SH-SY5Y (cell line): ENCODE measurements around the gene ELMOD3.

ENCODE experiments used
- GATA2 ChIP-seq: IDR thresholded peaks from 2 replicates; pipeline ENCODE4 v1.6.1; 2011; ENCODE audit warnings: mild to moderate bottlenecking, low read depth, low read length
- GATA3 ChIP-seq: IDR thresholded peaks from 2 replicates; pipeline ENCODE4 v1.6.1; 2011; ENCODE audit warnings: low read depth, mild to moderate bottlenecking, low read length, moderate library complexity

Gene ELMOD3

GRCh38 chr2:85435220-85435958, 80.8 kb downstream of the ELMOD3 start:
- no peak for TF ChIP-seq GATA2
- no peak for TF ChIP-seq GATA3

GRCh38 chr2:85435981-85436835, 81.6 kb downstream of the ELMOD3 start:
- TF ChIP-seq GATA2 (no peak), GATA3 (no peak)

DNA sequence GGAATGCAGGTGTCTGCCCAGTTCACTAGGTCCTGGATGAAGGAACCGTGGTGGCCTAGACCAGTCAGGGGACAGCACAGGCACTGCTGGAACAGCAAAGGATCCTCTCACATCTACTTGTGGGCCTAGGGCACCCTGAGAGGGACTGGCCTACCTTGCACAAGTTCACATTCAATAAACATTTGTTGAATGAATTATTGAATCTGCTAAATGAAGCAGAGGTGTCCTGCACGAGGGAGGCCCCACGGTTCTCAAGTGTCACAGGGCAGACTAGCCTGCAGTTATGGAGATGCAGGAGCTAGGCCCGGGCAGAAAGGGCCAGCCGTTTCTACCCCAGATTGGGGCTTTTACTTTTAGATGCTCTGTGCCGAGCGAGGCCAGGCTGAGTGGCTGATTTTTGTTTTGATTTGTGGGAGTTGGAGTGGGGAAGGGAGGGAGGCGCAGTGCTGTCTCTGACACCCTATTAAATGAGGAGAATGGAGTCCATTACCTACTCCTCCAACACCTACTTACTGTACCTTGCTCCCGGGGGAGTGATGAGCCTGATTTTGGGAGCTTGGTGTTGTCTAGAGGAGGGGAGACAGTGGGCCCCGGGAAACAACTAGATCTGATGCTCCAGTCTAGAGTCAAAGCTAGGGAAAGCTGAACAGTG, 82.4 kb downstream of the ELMOD3 start:
- TF ChIP-seq GATA2 (no peak), GATA3 (no peak)

- TF ChIP-seq GATA3, result no peak
- TF ChIP-seq GATA2, result no peak
Measured at GRCh38 chr2:85437488-85438200, 83.1 kb downstream of the ELMOD3 start.

- no peak for TF ChIP-seq GATA3
- TF ChIP-seq GATA2, result no peak
Measured at GRCh38 chr2:85438201-85439024, 83.8 kb downstream of the ELMOD3 start.

DNA sequence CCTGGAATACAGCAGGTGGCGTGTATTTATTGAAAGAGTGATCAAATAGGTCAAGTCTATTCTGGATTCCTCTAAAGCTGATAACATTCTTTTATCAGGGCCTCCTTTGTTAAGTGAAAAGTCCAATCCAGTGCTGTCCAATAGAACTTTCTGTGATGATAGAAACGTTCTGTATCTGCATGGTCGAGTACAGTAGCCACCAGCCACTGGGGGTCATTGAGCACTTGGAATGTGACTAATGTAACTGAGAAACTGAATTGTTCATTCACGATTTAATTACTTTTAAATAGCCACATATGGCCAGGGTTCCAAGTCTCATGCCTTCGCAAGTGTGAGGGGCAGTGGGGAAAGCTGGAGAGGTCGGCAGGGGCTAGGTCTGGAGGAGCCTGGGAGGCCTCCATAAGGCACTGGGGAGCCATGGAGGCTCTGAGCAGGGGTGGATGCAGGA, 84.5 kb downstream of the ELMOD3 start:
- TF ChIP-seq GATA2, result no peak
- no peak for TF ChIP-seq GATA3

- TF ChIP-seq GATA3, result no peak
- TF ChIP-seq GATA2, result no peak
Measured at GRCh38 chr2:85439986-85440385, 85.4 kb downstream of the ELMOD3 start.

- TF ChIP-seq GATA3 (no peak), GATA2 (no peak)
Measured at GRCh38 chr2:85440729-85441128, 86.2 kb downstream of the ELMOD3 start.
